Subcutaneous adipose tissue (tissue), 4 donors: Measurements from ENCODE around the gene ADAP2. TPM values are rescaled to one million over a fixed set of nuclear protein-coding genes. Genes with fewer than 3 reads are reported as not detected.

Experiments used
- total RNA-seq, 4 donors: library from RNA; depleted of rRNA; stranded (reverse); fragments of >200 nt; gene quantifications; one replicate each; pipeline ENCODE4 v1.1.0, GENCODE V29; 2016
- TF ChIP-seq, protein P1 (sequence below): fragments of 450-650 bp; IDR thresholded peaks from one replicate; pipeline ENCODE4 v1.5.1; 2016; ENCODE audit warnings: low read depth, mild to moderate bottlenecking, control low read depth, antibody characterized with exemption, moderate library complexity

ADAP2 gene
- total RNA-seq, 4 donors from 2014 or later, result 26.6 to 86.9 (median 44.4) TPM

DNA sequence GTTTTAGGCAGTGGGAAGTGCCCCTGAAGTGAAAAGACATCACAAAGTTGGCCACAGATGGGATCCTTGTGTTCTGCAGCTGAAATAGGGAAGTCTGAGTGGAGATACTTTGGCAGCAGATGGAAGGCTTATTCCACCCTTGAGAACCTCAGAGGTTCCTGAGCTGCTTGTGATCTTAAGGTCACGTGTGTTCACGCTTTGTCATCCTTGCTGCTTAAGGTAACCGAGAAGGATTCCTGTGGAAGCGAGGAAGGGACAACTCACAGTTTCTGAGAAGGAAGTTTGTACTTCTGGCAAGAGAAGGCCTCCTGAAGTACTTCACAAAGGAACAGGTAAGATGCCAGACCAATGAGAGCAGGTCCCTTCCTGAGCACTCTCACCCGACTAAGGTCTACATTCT, 12.2 kb downstream of the ADAP2 start:
- TF ChIP-seq, protein P1, sequence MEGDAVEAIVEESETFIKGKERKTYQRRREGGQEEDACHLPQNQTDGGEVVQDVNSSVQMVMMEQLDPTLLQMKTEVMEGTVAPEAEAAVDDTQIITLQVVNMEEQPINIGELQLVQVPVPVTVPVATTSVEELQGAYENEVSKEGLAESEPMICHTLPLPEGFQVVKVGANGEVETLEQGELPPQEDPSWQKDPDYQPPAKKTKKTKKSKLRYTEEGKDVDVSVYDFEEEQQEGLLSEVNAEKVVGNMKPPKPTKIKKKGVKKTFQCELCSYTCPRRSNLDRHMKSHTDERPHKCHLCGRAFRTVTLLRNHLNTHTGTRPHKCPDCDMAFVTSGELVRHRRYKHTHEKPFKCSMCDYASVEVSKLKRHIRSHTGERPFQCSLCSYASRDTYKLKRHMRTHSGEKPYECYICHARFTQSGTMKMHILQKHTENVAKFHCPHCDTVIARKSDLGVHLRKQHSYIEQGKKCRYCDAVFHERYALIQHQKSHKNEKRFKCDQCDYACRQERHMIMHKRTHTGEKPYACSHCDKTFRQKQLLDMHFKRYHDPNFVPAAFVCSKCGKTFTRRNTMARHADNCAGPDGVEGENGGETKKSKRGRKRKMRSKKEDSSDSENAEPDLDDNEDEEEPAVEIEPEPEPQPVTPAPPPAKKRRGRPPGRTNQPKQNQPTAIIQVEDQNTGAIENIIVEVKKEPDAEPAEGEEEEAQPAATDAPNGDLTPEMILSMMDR, result no peak

DNA sequence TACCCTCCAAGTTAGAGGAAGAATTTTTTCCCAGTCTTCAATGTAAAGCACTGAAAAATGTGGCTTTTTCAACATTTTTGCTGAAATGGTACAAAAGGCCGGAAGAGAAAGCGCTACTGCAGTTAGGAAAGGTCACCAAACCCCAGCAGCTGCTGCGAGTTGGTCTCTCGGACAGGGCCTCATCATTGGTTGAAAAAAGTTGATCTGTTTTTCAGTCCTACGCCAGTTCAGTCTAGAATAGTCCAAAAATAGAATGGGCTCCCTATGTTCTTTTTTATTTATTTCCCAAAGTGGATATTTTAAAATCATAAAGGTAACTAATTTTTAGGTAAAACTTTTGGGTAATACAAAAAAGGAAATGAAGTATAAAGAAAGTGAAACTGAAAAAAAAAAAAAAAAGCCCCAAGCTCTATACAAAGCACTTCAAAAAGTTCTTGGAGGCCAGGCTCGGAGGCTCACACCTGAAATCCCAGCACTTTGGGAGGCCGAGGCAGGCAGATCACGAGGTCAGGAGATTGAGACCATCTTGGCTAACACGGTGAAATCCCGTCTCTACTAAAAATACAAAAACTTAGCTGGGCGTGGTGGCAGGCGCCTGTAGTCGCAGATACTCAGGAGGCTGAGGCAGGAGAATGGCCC, 17.4 kb downstream of the ADAP2 start:
- TF ChIP-seq, protein P1, result no peak

DNA sequence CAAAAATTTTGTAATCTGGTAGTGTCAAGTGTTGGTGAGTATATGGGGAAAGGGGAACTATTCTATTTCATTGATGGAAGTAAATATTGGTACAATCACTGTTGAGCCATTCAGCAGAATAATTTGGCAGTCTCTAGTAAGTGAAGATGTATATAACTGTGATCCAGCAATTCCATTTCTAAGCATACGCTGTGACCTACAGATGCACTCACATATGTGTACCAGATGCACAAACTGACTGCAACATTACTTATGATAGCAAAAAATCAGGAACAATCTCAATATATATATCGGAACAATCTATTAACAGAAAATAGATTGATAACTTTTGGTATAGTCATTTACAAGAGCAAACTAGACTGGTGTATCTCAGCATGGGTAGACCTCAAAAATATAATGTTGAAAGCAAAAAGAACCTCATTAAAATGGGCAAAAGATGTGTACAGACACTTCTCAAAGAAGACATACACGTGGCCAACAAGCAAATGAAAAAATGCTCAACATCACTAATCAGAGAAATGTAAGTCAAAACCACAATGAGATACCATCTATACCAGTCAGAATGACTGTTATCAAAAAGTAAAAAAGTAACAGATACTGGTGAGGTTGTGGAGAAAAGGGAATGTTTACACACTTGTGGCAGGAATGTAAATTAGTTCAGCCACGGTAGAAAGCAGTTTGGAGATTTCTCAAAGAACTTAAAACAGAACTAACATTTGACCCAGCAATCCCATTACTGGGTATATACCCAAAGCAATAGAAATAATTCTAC, 20.7 kb downstream of the ADAP2 start:
- TF ChIP-seq, protein P1, result no peak

DNA sequence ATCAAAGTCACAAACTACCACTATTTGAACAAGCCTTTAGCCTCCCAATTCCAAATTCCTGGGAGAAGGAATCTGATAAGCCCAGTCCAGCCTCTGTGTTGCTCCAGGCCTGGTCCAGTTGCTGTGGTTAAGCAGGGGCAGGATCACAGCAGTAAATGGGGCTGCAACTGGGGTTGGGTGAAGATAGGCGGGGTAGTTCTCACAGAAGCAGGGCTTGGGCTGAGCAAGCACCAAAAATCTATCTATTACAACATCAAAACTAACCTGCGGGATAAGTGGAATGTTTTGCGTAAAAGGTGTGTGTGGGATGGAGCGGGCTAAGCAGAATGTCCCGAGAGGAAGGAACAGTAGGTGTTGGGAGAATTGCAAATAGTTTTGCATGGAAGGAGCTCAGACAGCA, 26.1 kb downstream of the ADAP2 start:
- TF ChIP-seq, protein P1, result no peak

GRCh38 chr17:30950189-30950588, 28.4 kb downstream of the ADAP2 start:
- TF ChIP-seq, protein P1, result no peak

GRCh38 chr17:30950669-30951399, 29.1 kb downstream of the ADAP2 start:
- TF ChIP-seq, protein P1, result no peak

DNA sequence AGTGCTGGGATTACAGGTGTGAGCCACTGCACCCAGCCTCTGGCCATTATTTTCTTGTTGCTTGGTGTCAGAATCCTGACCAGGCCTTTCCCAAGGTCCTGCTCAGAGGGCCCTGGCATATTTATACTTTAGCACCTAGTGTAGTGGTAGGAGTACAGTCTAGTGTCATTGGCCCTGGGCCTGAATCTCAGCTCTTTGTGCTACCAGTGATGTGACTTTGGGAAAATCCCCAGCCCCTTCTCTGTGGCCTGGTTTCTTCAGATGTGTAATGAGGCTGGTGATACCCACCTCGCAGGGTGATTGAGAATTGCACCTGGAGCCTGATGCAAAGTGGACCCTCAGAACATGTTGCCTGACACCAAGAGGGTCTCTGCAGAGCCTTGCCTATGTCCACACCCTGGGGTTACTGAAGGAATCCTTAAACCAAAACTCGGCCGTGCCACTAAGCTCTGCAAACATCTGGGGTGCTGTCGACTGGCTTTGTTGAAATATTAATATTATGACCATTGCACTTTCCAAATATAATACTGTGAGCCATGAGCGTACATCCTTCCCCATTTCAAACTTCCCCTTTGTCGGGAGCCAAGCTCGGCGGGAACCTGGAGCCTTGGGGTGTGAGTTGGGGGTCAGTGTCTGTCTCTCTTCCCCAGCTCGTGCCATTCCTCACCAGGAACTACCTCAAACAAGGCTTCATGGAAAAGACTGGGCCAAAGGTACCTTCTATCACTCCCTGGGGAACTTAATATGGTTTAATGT, 31.1 kb downstream of the ADAP2 start:
- TF ChIP-seq, protein P1, result no peak
